ENCODE measurements around the gene PUSL1. TPM values are rescaled to one million over a fixed set of nuclear protein-coding genes. Genes with fewer than 3 reads are reported as not detected.

PUSL1 gene
- total and polyA plus RNA-seq, 8 donors: 5.9 to 64.9 (median 25.5) TPM; not detected in 1

- Histone ChIP-seq H3K36me3 (no peaks in the 10 kb centered on the region), H3K4me1 (peaks cover 12 to 26% (median 18%) of the 10 kb centered on the region in 4 donors), H3K4me3 (no peak overlapping the region), H3K27me3 (peaks cover 0 to 37% (median 6%) of the 10 kb centered on the region in 3 donors), H3K9me3 (no peaks in the 10 kb centered on the region), H3K27ac (no peak overlapping the region)
- intact Hi-C loops (cut with DNase I; ENCODE audit: low total_unique reads): no loop called here
- 81 to 93% (median 90%) methylated on average over 12 to 22 of the region's 22 CpGs for WGBS, 5 donors
- TF ChIP-seq POLR2AphosphoS5 (IDR thresholded peaks at IDR 0.05) (no peak), EP300 (IDR thresholded peaks at IDR 0.05) (no peak), POLR2A (IDR thresholded peaks at IDR 0.05) (no peak)
- TF ChIP-seq, protein P1, sequence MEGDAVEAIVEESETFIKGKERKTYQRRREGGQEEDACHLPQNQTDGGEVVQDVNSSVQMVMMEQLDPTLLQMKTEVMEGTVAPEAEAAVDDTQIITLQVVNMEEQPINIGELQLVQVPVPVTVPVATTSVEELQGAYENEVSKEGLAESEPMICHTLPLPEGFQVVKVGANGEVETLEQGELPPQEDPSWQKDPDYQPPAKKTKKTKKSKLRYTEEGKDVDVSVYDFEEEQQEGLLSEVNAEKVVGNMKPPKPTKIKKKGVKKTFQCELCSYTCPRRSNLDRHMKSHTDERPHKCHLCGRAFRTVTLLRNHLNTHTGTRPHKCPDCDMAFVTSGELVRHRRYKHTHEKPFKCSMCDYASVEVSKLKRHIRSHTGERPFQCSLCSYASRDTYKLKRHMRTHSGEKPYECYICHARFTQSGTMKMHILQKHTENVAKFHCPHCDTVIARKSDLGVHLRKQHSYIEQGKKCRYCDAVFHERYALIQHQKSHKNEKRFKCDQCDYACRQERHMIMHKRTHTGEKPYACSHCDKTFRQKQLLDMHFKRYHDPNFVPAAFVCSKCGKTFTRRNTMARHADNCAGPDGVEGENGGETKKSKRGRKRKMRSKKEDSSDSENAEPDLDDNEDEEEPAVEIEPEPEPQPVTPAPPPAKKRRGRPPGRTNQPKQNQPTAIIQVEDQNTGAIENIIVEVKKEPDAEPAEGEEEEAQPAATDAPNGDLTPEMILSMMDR (IDR thresholded peaks at IDR 0.05): no peak
- DNase-seq: no peak
Measured at GRCh38 chr1:1285102-1285571, 23.3 kb upstream of the PUSL1 start.

DNA sequence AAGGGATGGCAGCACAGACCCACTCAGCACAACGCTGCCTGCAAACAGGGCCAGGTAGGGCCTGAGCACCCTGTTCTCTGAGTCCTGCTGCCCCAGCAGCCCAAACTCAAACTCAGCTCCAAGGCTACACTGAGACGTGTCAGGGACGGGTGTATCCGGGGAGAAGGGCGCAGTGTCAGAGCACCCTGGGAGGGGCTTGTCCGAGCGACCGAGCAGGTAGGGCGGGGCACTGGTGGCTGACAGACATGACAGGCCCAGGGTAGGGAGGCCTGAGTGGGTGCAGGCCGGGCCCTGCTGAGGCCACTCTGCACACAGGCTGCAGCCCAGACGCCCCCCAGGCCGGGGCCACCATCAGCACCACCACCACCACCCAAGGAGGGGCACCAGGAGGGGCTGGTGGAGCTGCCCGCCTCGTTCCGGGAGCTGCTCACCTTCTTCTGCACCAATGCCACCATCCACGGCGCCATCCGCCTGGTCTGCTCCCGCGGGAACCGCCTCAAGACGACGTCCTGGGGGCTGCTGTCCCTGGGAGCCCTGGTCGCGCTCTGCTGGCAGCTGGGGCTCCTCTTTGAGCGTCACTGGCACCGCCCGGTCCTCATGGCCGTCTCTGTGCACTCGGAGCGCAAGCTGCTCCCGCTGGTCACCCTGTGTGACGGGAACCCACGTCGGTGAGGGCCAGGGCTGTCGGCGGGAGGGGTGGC, 22.6 kb upstream of the PUSL1 start:
- H3K27ac ChIP-seq: no peak overlapping the region
- WGBS, 5 donors: 52 to 65% (median 61%) methylated on average over 17 to 37 of the region's 37 CpGs
- no peak overlapping the region for H3K4me3 ChIP-seq
- H3K9me3 ChIP-seq: no peaks in the 10 kb centered on the region
- intact Hi-C loops (cut with DNase I; ENCODE audit: low total_unique reads): no loop called here
- H3K4me1 ChIP-seq: peaks cover 15 to 32% (median 24%) of the 10 kb centered on the region in 4 donors
- TF ChIP-seq EP300 (IDR thresholded peaks at IDR 0.05) (no peak), POLR2A (IDR thresholded peaks at IDR 0.05) (no peak), POLR2AphosphoS5 (IDR thresholded peaks at IDR 0.05) (no peak)
- TF ChIP-seq, protein P1 (IDR thresholded peaks at IDR 0.05): no peak
- DNase-seq: peak in 1 of 2 donors; percentile 59
- peaks cover 0 to 37% (median 6%) of the 10 kb centered on the region in 3 donors for H3K27me3 ChIP-seq
- H3K36me3 ChIP-seq: no peaks in the 10 kb centered on the region

DNA sequence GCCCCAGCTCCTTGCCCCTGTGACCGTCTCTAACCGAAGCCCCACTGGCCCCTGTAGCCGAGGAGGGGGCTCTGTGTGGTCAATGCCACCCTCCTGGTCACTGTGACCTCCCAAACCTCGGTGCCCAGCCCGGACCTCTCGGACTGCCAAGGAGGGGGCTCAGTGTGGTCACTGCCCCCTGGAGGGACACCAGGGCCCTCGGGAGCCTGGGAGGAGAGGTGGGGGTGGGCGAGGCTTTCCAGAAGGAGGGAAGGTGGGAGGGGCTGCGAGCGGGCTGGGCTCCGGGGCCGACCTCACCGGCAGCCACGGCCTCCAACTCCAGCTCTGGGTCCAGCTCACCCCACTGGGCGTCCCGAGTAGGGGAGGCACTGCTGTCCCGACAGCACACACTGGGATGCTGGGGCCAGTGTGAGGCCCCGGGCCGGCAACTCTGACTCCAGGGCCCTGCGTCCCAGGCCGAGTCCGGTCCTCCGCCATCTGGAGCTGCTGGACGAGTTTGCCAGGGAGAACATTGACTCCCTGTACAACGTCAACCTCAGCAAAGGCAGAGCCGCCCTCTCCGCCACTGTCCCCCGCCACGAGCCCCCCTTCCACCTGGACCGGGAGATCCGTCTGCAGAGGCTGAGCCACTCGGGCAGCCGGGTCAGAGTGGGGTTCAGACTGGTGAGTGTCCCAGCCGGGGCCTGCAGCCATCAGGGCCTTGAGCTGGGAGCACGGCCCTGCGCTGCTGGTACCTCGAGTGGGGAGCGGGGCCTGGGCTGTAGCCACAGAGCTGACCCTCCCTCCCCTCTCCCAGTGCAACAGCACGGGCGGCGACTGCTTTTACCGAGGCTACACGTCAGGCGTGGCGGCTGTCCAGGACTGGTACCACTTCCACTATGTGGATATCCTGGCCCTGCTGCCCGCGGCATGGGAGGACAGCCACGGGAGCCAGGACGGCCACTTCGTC, 21.8 kb upstream of the PUSL1 start:
- Histone ChIP-seq H3K4me3 (no peak overlapping the region), H3K9me3 (no peaks in the 10 kb centered on the region), H3K36me3 (no peaks in the 10 kb centered on the region), H3K27ac (no peak overlapping the region), H3K4me1 (peaks cover 19 to 33% (median 26%) of the 10 kb centered on the region in 4 donors), H3K27me3 (peaks cover 0 to 37% (median 6%) of the 10 kb centered on the region in 3 donors)
- 57 to 70% (median 62%) methylated on average over 36 to 50 of the region's 50 CpGs for WGBS, 5 donors
- DNase-seq: no peak
- TF ChIP-seq POLR2A (IDR thresholded peaks at IDR 0.05): no peak
- TF ChIP-seq EP300 (IDR thresholded peaks at IDR 0.05): no peak
- no peak for TF ChIP-seq POLR2AphosphoS5 (IDR thresholded peaks at IDR 0.05)
- TF ChIP-seq, protein P1 (IDR thresholded peaks at IDR 0.05): no peak
- intact Hi-C loops (cut with DNase I; ENCODE audit: low total_unique reads): no loop called here

Data from stomach (tissue), 9 donors.